Breast epithelium (tissue), 3 donors: Measurements from ENCODE around the gene CENPC.

Experiments used
- POLR2A ChIP-seq: fragments of 450-650 bp; IDR thresholded peaks from one replicate; pipeline ENCODE4 v1.6.1; 2016; ENCODE audit warnings: antibody characterized with exemption, mild to moderate bottlenecking, moderate library complexity
- TF ChIP-seq, protein P1 (sequence below), 3 donors: fragments of 450-650 bp; IDR thresholded peaks; one replicate each; pipeline ENCODE4 v1.5.1; 2016 to 2017; ENCODE audit warnings: antibody characterized with exemption in 3 of 3, mild to moderate bottlenecking in 3 of 3, moderate library complexity in 3 of 3

DNA sequence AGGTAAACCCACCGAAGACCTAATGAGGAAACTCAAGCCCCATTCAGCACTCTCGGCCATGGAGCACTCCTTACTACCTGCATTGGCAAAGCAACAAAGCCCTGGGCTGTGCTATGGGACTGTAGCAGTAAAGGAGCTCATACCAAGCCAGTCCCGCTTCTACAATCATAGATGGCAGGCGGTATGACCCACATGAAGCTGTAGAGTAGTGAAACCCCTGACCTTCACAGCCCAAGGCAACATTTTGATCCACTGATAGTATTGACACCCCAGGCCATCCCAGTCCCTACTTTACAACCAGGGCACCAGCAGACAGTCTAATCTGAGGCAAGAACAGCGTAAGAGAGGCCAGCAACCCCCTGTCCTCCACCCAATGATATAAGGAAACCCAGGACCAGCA lies 25.2 kb downstream of the CENPC start:
- TF ChIP-seq, protein P1, sequence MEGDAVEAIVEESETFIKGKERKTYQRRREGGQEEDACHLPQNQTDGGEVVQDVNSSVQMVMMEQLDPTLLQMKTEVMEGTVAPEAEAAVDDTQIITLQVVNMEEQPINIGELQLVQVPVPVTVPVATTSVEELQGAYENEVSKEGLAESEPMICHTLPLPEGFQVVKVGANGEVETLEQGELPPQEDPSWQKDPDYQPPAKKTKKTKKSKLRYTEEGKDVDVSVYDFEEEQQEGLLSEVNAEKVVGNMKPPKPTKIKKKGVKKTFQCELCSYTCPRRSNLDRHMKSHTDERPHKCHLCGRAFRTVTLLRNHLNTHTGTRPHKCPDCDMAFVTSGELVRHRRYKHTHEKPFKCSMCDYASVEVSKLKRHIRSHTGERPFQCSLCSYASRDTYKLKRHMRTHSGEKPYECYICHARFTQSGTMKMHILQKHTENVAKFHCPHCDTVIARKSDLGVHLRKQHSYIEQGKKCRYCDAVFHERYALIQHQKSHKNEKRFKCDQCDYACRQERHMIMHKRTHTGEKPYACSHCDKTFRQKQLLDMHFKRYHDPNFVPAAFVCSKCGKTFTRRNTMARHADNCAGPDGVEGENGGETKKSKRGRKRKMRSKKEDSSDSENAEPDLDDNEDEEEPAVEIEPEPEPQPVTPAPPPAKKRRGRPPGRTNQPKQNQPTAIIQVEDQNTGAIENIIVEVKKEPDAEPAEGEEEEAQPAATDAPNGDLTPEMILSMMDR (IDR thresholded peaks at IDR 0.05): no peak
- TF ChIP-seq POLR2A: no peak
